ENCODE data around the gene MT1F.

MT1F gene

DNA sequence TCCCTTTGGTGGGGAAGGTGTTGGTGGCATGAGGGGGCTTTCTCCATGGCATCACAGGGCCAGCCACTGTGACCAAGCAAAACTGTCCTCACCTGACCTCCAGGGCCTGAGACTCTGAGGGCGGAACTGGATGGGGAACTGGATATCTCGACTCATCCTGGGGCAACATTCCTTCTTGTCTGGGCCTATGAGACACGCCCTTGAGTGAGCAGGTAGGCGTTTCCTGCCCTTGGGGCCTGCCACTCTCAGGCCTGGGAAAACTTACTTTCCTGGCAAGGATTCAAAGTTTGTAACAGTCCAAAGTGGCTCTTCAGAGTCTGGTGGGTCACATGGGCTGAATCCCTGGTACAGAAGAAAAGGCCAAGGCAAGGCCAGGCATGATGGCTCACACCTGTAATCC lies 34.1 kb downstream of the MT1F start:
- DNase-seq (ENCODE audit: low read depth in 3 of 3, low spot score in 1 of 3): no peak

DNA sequence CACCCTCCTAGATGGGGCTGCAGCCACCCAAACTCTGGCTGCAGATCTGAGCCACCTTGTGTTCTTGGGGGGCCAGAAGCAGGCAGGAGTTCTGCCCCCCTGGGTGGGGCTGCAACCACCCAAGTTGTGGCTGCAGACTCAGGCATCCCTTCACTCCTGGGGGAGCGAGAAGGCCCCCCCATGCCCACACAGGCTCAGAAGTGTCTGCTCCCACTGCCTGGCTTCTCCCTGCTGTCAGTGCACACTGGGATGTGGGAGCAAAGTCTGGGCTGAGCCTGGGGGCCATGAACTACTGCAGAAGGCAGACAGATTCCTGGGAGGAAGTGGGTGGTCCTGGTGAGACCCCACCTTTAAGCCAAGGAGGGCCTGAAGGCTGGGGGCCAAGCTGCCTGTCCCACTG lies 37.5 kb downstream of the MT1F start:
- no peak for DNase-seq (ENCODE audit: low read depth in 3 of 3, low spot score in 1 of 3)

DNA sequence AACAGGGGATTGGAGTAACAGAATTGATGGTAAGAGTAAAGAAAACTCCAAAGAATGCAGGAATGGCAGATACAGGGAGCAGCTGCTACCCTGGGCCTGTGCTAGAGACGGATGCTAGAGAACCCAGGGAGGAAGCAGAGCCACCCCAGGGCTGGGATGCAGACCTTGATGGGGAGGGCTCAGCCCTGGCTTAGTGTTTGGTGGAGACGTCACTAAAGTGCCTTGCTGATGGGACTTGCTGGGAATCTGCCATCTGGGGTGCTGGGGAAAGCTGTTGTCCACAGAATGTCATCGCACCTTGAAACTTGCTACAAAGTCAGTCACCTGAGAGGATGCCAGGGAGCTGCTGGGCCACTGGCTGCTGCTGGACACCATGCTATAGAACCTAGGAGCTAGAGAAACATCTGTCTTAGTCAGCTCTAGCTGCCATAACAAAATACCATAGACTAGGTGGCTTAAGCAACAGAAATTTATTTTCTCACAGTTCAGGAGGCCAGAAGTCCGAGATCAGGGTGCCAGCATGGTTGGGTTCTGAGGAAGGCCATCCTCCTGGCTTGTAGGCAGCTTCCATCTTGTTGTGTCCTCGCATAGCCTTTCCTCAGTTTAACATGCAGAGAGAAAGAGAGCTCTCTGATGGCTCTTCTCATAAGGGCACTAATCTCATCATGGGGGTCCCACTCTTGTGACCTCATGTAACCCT lies 39.8 kb downstream of the MT1F start:
- no peak for DNase-seq (ENCODE audit: low read depth in 3 of 3, low spot score in 1 of 3)

DNA sequence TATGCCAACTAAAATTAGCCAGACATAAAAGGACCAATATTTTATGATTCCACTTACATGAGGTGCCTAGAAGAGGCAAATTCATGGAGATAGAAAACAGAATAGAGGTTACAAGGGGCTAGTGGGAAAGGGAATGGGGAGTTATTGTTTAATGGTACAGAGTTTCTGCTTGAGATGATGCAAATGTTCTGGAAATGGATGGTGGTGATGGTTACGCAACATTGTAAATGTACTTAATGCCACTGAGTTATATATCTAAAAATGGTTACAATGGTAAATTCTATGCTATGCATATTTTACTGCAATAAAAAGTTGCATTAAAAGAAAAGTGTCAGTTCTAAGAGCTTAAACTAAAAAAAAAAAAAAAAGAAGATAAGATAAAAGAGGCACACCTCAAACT lies 42.4 kb downstream of the MT1F start:
- DNase-seq (ENCODE audit: low read depth in 3 of 3, low spot score in 1 of 3): no peak

DNA sequence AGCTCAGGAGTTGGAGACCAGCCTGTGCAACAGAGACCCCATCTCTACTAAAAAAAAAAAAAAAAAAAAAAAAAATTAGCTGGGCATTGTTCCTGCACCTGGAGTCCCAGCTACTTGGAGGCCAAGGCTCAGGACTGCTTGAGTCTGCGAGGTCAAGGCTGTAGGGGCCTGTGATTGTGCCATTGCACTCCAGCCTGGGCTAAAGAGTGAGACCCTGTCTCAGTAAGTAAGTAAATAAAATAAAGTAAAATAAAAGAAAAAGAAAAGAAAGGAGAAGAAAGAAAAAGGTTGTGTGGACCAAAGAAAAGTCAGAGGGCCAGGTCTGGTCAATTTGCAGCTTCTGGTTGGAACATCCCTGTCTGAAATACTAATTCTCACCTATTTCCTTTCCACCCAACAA lies 42.9 kb downstream of the MT1F start:
- no peak for DNase-seq (ENCODE audit: low read depth in 3 of 3, low spot score in 1 of 3)

DNA sequence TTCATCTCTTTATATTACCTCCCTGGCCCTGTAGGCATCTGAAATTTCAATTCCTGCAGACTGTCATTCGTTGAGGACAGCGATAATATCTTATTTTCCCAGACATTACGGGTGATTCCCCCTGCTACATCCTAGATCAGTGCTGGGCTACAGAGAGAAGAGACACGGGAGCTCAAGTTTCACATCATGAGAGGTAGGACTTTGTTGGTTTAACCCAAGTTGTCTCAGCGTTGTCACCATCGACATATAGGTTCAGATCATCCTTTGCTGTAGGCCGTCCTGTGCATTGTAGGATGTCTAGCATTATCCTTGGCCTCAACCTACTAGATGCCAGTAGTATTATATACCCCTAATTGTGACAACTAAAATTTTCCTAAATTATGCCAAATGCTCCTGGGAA lies 43.8 kb downstream of the MT1F start:
- DNase-seq (ENCODE audit: low read depth in 3 of 3, low spot score in 1 of 3): no peak

DNA sequence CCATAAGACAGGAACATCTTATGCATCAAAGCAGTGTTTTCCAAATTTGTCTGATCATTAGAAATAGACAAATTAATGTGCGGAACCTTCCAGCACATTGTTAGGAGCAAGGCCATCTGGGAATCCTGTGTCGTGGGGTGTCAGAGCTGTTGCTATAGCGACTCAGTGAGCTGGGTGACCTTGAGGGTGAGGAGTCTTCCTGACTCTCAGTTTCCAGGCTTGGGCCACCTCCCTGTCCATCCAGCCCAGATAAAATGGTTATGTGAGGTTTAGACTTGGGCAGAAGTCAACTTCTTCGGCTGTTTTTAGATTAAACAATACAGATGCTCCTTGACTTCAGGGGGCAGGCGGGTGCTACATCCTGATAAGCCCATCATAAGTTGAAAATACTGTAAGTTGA lies 45.1 kb downstream of the MT1F start:
- DNase-seq (ENCODE audit: low read depth in 3 of 3, low spot score in 1 of 3): no peak

All from stimulated activated CD4-positive, alpha-beta T cell treated with anti-CD3 and anti-CD28 coated beads, TNF-alpha, amount 100 ng/mL, for 1 hour (primary cell).